T-helper 2 cell treated with Interferon-gamma antibody and Interleukin-4, amounts not matched to agents 100 ng/mL and 5 ng/mL, for 36 hours (primary cell): ENCODE measurements around the gene KNSTRN. TPM values are rescaled to one million over a fixed set of nuclear protein-coding genes. Genes with fewer than 3 reads are reported as not detected.

ENCODE experiments used
- intact Hi-C: fragments of 100-400 bp; cut with micrococcal nuclease; formaldehyde crosslinking; loops from one replicate; pipeline ENCODE4 v1.15.1; 2023
- total RNA-seq: library from RNA; stranded (reverse); gene quantifications from 2 replicates; pipeline ENCODE4 v1.2.3, GENCODE V29; 2022

Gene KNSTRN
- total RNA-seq, 1 donor from 2014 or later: 52.1 TPM

DNA sequence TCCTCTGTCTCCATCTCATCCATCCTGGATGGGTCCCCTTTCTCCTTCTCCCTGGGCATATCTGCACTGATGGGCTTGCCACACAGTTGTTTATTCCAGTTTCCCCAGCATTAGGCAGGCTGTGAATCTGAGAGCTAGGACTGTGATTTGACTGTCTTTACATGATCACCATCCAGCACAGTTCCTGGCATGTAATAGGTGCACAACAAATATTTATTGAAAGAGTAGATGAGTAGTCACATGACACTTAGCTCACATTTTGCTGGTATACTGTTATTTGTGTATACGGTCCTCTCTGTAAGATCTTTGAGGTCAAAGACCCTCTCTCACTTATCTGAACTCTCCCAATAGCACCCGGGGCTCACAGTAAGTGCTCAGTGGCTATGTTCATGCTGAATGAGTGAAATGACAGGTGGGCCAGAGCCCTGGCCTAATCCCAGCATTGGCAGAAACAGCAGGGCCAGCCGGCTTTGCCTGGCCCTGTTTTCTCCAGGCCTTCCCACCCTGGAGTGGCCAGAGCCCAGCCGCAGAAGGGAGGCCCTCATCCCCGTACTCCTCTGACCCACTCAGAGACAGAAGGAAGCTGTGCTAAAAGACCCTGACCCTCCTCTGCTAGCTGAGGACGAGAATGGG is 42.1 kb downstream of the KNSTRN start:
- intact Hi-C loops: loop anchor here (5.0 kb wide), 1 partner anchor 142 kb away; the partner anchor contains the start of gene ANKRD63

DNA sequence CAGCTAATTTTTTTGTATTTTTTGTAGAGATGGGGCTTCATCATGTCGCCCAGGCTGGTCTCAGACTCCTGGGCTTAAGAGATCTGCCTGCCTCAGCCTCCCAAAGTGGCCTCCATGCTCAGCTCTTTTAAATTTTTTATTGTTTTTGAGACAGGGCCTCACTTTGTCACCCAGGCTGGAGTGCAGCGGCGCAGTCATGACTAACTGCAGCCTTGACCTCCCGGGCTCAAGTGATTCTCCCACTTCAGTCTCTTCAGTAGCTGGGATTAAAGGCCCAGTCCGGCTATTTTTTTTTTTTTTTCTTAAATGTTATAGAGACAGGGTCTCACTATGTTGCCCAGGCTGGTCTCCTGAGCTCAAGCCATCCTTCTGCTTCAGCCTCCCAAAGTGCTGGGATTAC is 43.2 kb downstream of the KNSTRN start:
- intact Hi-C loops: no loop called here

DNA sequence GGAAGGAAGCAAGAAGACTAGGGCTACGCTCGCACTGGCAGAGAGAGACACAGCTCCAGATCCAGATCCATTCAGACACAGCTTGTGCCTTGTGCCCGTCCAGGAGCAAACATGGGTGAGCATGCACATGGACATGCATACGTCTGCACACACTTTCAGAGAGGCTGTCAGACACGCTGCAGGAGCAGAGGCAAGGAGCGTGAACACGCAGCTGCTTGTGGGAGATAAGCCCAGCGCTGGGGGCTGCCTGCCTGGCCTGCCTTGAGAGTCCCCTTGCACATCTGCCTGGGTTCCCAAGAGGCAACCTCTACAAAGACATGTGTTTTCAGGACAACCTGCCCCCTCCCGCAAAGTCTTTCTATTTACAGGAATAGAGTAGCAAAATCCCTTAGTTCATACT is 44.7 kb downstream of the KNSTRN start:
- intact Hi-C loops: no loop called here

DNA sequence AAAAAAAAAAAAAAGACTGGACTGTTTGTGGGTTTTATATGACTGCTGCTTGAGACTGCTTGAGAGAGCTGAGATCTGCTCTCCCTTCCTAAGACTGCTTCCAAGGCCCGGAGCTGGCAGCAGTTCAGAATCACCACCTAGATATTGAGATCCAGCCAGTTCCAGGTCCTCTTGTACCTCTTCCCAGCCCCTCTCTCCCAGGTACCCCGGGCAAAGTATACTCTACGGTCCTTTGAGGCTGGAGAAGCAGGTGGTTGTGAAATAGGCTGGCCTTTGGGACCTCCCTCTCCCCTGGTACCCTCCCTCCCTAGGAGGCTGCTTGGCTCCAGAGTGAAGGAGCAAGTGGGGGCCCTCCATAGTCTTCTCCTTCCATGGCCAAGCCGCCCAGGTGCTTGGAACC is 45.7 kb downstream of the KNSTRN start:
- intact Hi-C loops: no loop called here

DNA sequence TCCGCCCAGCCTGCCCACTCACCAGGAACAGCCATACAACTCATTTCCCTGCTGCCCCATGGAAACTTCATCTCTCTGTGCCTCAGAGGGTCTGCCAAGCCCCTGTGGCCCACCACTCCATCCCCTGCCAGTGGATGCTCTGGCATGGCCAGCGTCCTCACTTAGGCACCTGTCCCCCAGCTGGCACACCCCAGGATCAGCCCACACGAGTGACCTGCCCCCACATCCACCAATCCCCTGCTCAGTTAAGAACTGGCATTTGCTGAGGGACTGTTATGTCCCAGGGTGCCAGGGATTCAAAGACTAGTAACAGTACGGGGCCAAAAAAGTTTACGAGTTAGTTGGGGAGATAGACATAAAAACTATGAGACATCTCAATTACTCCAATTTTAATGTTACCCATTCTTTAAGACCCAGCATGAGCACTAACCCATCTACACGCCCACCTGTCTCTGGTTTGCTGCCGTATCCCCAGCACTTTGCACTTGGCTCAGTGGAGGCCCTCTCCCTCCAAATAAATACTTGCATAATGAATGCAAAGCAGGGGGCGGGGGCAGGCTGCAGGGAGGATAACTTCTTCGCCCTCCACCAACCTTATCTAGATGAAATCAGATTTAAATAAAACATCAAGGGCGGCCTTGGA is 46.7 kb downstream of the KNSTRN start:
- intact Hi-C loops: no loop called here

DNA sequence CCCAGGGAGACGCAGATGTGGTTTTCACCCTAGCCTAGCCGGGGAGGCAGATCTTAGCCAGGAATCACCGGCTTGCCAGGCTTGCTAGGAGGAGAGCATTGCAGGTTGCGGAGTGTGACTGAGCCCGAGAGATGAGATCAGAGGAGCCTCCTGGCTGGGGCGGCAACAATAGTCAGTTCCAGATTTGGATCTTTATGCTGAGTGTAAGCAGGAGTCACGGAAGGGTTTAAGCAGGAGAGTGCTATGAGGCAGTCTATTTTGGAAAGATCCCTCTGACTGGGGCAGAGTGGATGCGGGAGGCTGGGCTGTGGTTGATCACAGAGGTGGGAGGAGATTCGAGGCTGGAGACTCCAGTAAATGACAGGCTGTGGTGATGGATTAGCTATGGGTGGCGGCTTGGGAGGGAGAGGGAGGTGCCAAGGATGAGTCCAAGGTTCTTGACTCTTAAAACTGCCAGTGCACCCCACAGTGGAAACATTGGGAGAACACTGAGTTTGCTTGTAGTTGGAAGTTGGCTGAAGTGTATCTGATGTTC is 47.8 kb downstream of the KNSTRN start:
- intact Hi-C loops: no loop called here

DNA sequence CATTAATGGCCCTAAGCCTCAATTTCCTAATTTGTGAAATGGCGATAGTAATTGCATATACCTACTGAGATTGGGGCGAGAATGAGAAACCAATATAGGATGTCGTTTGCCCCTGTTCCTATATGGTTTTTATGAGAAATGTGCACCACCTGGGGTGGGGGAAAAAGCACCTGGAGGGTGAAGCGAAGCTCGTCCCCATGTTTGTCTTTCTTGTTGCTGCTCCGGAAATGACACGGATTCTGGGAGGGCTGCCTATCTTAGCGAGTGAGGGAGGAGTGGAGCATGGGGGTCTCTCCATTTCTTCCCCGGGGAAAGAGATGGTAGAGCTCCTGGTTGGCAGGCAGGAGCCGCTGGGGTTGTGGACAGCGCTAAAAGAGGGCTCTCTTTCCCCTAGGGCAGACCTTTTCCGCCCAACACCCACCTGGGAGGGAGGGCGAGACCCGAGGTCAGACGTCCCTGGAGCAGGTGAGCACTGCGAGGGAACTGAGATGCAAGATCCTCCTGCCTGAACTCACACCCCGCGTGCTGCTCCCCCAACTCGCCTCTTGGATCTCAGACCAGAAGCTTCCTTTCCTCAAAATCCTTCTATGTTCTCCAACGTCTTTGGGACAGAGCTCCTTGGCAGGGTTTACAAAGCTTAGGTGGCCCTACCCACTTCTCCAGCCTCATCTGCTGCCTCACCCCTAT is 52.6 kb downstream of the KNSTRN start:
- intact Hi-C loops: no loop called here

DNA sequence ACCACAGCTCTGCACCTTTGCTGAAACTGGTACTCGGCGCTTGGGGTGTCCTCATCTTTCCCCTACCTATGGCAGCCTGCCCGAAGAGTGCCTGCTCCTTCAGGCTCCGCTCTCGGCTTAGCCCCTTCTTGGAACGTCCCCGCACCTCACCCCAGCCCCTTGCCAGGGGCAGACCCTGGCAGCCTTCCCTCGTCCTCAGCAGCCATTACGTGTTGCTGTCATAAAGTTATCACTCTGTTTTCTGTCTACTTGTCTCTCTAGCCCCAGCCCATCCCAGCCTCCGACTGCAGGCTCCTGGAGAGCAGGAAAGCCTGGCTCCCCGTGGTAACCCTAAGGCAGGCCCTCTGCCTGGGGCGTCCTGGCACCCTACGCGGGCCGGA is 53.2 kb downstream of the KNSTRN start:
- intact Hi-C loops: no loop called here

DNA sequence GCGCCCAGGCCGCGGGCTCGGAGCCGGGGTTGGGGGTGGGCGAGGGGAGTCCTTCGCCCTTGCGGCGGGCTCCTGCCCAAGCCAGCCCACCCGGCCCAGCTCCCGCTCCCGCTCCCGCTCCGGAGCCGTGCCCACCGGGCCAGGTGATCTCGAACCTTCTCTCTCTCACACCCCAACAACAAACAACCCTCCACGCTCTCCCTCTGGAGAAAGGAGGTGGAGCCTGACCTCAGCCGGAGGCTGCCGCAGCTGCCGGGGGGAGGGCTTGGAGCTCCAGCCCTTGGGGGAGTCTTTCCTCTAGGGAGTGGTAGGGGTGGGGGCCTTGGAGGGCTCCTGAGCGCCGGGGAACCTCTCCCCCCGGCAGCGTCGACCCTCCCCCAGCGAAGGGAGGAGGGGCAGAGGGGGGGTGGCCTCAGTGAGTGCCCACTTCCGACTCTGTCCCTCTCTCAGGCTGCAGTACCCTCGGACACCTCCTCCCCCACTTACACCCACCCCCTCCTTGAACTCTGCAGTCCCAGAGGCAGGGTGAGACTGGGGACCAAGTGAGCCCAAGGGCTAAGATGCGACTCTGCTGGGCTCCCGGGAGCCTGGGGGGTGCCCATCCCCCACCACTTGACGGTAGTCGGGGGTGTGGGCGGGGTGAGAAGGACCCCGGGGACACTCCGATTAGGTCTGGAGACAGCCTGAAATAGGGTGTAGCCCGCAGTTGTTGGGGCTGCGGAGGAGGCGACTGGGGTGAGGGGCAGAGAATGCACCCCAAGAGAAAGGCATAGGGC is 53.8 kb downstream of the KNSTRN start:
- intact Hi-C loops: no loop called here

DNA sequence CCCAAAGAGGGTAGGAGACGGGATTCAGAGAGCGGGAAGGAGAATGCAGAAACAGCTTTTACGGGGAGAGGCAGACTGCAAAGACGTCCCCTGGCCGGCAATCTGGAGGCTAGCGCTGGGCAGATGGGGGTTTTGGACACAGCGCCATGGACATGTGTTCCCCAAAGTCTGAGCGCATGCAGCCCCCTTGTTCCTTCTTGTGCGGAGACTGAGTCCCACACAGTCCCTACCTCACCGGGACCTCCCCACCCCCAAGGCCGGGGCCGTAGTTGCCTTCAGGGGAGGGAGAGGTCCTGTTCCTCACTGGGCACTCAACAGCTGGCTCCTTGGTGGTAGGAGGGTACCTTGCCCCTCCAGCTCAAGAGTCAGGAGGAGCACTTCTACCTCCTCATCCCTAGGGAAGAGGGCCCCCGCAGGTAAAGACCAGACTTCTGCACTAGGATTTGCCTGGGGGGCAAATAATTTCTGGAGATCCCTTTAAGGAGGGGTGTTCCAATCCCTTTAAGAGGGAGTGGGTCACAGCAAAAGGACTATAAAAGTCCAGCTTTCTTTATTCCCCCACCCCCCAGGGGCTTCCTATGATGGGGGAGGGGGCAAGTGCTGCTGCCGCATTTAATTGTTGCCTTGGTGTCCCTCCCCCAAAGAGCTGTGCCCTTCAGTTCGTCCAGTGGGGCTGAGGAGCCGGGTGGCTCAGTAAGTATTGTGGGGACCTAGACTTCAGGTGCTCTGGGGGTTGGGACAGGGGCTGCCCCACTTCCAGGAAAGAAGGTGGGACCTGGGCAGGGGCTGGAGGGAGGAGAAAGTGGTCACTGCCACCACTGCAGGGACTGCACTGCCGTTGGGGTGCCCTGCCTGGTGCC is 54.6 kb downstream of the KNSTRN start:
- intact Hi-C loops: no loop called here

DNA sequence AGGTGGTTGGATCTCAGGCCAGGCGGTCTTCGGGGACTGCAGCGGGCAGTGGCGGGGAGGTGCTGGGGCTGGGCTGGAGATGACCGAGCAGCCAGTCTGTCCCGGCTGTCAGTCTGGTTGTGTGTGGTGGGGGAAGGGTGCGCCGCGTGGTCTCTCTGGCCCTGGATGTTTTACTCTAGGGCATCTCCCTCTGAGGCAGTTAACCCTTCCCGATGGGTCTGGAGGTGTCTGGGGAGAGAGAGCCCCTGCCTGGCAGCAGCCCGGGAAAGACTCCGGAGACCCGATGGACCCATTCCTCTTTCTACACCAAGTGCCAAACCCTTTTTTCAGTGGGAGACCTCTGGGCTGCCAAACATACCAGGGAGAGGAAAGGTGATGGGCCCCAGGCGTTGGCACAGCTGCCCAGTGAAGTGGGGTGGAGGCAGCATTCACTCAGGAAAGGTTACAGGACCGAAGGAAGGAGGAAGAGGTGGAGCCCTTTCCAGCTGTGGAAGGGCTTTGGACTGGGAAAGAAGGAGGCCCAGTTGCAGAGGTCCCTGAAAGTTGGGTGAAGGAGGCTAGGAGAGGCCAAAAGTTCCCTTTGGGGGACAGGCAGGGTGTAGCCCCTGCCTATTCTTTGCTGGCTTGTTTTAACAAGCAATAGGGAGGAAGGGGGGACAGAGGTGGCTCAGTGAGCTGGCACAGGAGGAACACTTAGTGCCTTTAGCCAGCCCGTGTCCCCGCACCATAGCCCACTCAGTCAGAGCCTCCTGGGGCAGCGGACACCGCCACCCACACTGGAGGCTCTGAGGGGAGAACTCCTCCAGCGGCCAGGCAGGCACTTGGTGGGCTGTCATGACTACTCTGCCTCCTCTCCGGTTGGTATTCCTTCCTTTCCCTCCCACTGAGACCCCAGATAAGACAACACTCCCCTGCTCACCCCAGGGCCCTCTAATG is 55.5 kb downstream of the KNSTRN start:
- intact Hi-C loops: no loop called here

DNA sequence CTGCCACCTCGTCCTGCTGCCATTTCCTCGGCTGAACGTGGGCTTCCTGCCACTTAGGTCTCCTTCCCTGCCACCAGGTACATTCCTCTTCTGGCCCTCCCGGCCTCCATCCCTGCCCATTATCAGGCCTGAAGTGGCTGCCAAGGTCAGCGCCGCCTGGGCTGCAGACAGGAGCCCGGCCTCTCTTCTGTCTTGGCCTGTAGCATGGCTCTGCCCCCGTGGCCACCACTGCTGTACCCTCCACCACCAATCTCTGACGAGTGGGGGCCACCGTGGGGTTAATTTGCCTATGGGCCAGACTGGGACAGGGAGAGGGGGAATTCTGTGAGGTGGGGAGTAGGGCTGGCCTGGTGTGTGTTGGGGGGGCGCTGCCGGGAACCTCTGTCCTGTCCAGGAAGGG is 56.2 kb downstream of the KNSTRN start:
- intact Hi-C loops: no loop called here

DNA sequence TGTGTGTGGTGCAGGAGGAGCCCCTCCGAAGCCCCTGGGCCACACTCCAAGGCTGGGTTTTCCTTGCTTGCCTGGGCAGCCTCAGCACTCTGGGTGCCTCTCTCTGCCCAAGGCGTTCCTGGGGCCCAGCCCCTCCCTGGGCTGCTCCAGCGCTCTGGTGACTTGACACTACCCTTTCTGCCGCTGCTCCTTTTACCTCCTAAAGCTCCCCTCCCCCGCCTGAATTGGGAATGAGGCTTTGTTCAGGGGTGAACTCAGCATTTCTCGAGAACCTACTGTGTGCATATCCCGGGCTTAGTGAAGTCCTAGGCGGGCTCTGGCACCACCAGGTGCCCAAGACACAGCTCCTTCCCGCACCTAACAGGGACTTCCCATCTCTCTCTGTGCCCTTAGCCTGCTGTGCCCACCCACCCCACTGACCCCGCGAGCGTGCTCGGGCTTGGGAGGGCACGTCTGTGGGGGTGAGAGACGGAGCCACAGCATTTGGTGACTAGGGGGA is 57.0 kb downstream of the KNSTRN start:
- intact Hi-C loops: no loop called here

DNA sequence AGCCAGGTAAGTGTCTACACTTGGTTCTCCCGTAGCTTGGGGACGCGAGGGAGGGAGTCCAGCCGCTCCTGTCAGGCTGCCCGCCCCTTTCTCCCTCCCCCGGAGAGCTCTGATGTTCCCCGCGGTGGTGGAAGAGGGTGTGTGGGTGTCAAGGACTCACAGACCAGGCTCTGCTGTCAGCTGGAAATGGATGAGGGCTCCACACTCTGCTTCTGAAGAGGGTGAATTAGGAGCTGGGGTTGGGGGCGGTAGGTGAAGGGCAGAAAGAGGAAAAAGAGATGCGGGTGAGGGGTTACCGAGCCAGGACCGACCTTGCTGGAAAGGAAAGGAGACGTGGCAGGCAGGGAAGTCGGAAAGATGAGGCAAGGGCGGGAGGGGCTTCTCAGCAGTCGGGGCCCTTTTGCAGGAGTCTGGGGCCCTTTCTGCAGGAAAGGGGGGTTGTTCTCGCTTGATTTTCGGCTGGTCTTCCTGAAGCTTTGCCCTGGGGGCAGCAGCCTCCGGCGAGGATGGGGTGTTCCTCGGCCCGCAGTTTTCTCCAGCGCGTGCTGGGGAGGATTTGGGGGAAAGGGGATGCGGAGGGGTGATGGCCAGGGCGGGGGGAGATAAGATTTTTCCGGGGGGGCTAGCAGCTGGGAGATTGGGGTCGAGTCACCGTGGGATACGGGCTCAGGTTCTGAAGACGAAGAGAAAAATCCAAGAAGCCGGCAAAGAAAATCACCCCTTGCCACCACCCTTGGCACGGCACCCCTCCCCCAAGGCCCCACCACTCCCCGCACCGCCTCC is 57.6 kb downstream of the KNSTRN start:
- intact Hi-C loops: loop anchor here (1.0 to 5.0 kb wide), 4 partner anchors 31 to 127 kb away; partner anchors contain the start of genes CCDC32, CHST14 and RPUSD2

DNA sequence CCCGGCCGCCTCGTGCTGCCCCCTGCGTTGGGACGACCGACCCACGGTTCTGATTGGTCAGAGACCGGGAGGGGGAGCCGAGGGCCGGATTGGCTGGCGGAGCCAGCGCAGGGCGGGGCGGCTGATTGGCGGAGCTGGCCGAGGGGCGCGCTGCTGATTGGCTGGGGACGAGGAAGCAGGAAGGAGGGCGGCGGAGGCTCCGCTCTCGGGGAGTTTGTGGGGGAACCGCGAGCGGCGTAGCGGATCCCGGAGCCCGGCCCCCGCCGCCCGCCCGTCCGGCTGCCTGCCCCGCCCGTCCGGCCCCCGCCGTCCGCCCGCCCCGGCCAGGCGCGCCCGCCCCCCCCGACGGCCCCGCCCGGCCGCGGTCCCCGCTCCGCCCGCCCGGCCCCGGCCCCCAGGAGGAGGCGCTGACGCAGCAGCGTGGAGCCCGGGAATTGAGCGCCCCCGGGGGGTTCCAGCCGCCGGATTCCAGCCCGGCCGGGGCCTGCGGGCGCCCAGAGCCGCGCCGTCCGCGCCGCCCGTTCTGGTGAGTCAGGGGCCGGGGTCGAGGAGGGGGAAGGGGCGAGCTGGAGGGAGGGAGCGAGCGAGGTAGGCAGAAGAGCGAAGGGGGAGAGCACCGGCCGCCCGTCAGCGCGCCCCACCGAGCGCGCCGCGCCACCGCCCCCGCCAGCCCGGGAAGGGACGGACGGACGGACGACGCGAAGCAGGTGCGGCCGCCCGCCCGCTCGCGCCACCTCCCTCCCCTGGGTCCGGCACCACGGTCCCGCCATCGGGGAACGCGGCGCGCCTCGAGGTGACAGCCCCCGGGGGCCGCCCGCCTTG is 58.4 kb downstream of the KNSTRN start, which contains the start of gene BAHD1:
TSS of gene BAHD1 (plus strand) at position 211 of the 822 bp plus-strand sequence. CDS start 17,512 bp downstream, outside the sequence.
- intact Hi-C loops: loop anchor here (1.0 to 5.0 kb wide), 4 partner anchors 30 to 126 kb away; partner anchors contain the start of genes CCDC32, CHST14 and RPUSD2

DNA sequence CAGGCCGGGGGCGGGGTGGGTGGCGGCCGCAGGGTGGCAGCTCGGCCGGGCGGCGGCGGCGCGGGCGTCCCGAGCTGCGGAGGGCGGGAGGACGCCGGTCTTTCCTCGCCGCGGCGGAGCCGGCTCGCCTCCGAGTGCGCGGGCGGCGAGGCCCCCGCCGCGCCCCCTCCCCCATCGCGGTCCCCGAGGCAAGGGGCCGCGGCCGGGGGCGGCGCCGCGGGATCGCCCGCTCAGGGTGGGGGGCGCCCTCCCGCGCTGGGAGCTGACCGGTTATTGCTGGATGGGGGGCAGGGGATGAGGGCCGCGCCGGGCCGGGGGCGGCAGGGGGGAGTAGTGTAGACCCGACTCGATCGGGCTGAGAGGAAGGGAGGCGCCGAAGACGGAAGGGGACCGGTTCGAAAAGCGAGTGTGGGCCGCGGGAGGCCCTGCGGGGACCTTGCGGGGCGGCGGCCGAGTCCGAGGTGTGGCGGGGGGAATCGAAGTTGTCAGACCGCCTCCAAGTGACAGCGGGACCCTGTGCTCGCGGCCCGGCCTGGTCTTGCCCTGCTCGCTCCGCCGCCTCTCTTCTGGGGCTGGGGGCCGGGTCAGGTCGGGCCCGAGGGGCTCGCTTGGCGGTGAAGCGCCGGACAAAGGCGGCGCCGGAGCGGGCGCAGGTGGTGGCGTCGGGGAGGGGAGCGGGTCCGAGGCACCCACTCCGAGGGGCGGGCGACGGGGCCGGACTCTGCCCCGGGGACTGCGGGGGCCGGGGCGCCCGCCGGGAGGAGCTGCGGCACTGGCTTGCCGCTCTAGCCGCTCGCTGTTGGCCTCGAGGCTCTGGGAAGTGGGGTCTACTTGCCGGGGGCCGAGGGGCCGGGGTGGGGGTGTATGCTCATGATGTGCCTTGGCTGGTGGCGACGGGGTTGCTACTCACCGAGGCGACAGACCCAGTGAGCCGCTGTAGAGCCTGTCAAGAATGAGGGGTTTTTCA is 59.3 kb downstream of the KNSTRN start:
- intact Hi-C loops: loop anchor here (1.0 to 5.0 kb wide), 4 partner anchors 29 to 147 kb away; partner anchors contain the start of genes CCDC32, CHST14 and RPUSD2
